Measurements from ENCODE around the gene NINJ1.

GRCh38 chr9:93139365-93140182, 5.5 kb upstream of the NINJ1 start:
- TF ChIP-seq, protein P1, sequence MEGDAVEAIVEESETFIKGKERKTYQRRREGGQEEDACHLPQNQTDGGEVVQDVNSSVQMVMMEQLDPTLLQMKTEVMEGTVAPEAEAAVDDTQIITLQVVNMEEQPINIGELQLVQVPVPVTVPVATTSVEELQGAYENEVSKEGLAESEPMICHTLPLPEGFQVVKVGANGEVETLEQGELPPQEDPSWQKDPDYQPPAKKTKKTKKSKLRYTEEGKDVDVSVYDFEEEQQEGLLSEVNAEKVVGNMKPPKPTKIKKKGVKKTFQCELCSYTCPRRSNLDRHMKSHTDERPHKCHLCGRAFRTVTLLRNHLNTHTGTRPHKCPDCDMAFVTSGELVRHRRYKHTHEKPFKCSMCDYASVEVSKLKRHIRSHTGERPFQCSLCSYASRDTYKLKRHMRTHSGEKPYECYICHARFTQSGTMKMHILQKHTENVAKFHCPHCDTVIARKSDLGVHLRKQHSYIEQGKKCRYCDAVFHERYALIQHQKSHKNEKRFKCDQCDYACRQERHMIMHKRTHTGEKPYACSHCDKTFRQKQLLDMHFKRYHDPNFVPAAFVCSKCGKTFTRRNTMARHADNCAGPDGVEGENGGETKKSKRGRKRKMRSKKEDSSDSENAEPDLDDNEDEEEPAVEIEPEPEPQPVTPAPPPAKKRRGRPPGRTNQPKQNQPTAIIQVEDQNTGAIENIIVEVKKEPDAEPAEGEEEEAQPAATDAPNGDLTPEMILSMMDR (IDR thresholded peaks at IDR 0.05) = no peak
- no peak for TF ChIP-seq POLR2A (IDR thresholded peaks at IDR 0.05)
